H1 (cell line): ENCODE measurements around the gene FJX1. TPM values are rescaled to one million over a fixed set of nuclear protein-coding genes. Genes with fewer than 3 reads are reported as not detected.

ENCODE experiments used
- CTCF ChIA-PET: fragments of 300-600 bp; sonication (Branson Sonifier 250); formaldehyde crosslinking; loops from one replicate; lab custom pipeline; 2021; ENCODE audit not compliant: partially characterized antibody; lab: Charles Lee
- POLR2A ChIA-PET: fragments of 300-600 bp; sonication (Branson Sonifier 250); formaldehyde crosslinking; loops from one replicate; lab custom pipeline; 2021; ENCODE audit warnings: inconsistent platforms; ENCODE audit not compliant: partially characterized antibody; lab: Charles Lee
- DNase-seq, 2 experiments: peaks; one replicate each; pipeline versions ENCODE4 v3.0.0 to v3.0.0-alpha.2; 2010 to 2022; ENCODE audit warnings: low spot score in 2 of 2, low read depth in 1 of 2, mixed read lengths in 1 of 2
- FAIRE-seq: peaks from 2 replicates; lab custom pipeline; 2011; peaks lifted over from hg19 to GRCh38; lab: Jason Lieb, UNC
- H2AFZ ChIP-seq: 2 replicates; pipeline ENCODE4 v1.8.1; 2012; ENCODE audit warnings: low read length, inconsistent platforms
- H2AK5ac ChIP-seq: 2 replicates; pipeline ENCODE4 v1.6.1; 2013; ENCODE audit warnings: low read depth, low read length
- H2BK120ac ChIP-seq: replicated peaks from 2 replicates; pipeline ENCODE3; 2013; ENCODE audit warnings: low read depth, low read length, inconsistent platforms
- H2BK12ac ChIP-seq: 2 replicates; pipeline ENCODE4 v1.6.1; 2013; ENCODE audit warnings: low read depth, low read length
- H2BK15ac ChIP-seq: 2 replicates; pipeline ENCODE4 v1.6.1; 2013; ENCODE audit warnings: low read length
- H2BK20ac ChIP-seq: 2 replicates; pipeline ENCODE4 v1.6.1; 2013; ENCODE audit warnings: low read length
- H2BK5ac ChIP-seq: 2 replicates; pipeline ENCODE4 v1.6.1; 2013; ENCODE audit warnings: low read depth, low read length
- H3K14ac ChIP-seq: 2 replicates; pipeline ENCODE4 v1.6.1; 2013; ENCODE audit warnings: inconsistent platforms; ENCODE audit not compliant: insufficient read length
- H3K18ac ChIP-seq: 2 replicates; pipeline ENCODE4 v1.6.1; 2013; ENCODE audit warnings: low read length; ENCODE audit errors: extremely low read depth
- H3K23ac ChIP-seq: 2 replicates; pipeline ENCODE4 v1.6.1; 2013; ENCODE audit warnings: inconsistent platforms; ENCODE audit not compliant: insufficient read length
- H3K23me2 ChIP-seq: 2 replicates; pipeline ENCODE4 v1.6.1; 2013; ENCODE audit warnings: low read depth, low read length
- H3K27ac ChIP-seq: 2 replicates; pipeline ENCODE4 v1.6.1; 2011; ENCODE audit warnings: low read depth, low read length, inconsistent platforms
- H3K27me3 ChIP-seq, 4 experiments: replicated peaks in 1 of 4; 1 replicate in 1 of 4; 2 replicates in 3 of 4; pipeline versions ENCODE4 v1.6.1 to v1.8.1; 2011 to 2013; ENCODE audit warnings: low read length in 3 of 4, mild to moderate bottlenecking in 3 of 4, inconsistent platforms in 2 of 4, mixed read lengths in 2 of 4, moderate library complexity in 1 of 4; ENCODE audit not compliant: control insufficient read depth in 3 of 4, insufficient read depth in 3 of 4; ENCODE audit errors: extremely low read depth in 1 of 4
- H3K36me3 ChIP-seq, 4 experiments: 2 replicates each; pipeline versions ENCODE4 v1.6.1 to v1.8.1; 2011 to 2013; ENCODE audit warnings: mild to moderate bottlenecking in 4 of 4, low read length in 3 of 4, moderate library complexity in 2 of 4, control low read depth in 1 of 4, inconsistent platforms in 1 of 4; ENCODE audit not compliant: insufficient read depth in 4 of 4, control insufficient read depth in 2 of 4
- H3K4ac ChIP-seq: replicated peaks from 2 replicates; pipeline ENCODE3; 2013; ENCODE audit warnings: low read length, low read depth, mixed read lengths, inconsistent platforms; ENCODE audit not compliant: insufficient read length
- H3K4me1 ChIP-seq, 4 experiments: replicated peaks in 1 of 4; 1 replicate in 1 of 4; 2 replicates in 3 of 4; pipeline versions ENCODE4 v1.6.1 to v1.8.1; 2011 to 2013; ENCODE audit warnings: low read length in 3 of 4, inconsistent platforms in 2 of 4, mixed read lengths in 1 of 4; ENCODE audit not compliant: insufficient read depth in 4 of 4, control insufficient read depth in 3 of 4
- H3K4me2 ChIP-seq, 2 experiments: 2 replicates each; pipeline versions ENCODE4 v1.6.1 to v1.8.1; 2011 to 2013; ENCODE audit warnings: low read depth in 2 of 2, low read length in 2 of 2, control low read depth in 1 of 2, inconsistent platforms in 1 of 2, mild to moderate bottlenecking in 1 of 2; ENCODE audit not compliant: insufficient read depth in 1 of 2
- H3K4me3 ChIP-seq, 4 experiments: fragments of 200-600, 300-600 bp in 1 of 4; sonication (generic), shearing (Covaris generic), sonication (Bioruptor Twin) in 1 of 4; 2 replicates each; pipeline versions ENCODE4 v1.5.1 to v1.8.1; 2011 to 2016; ENCODE audit warnings: low read length in 4 of 4, low read depth in 3 of 4, control low read depth in 2 of 4, inconsistent platforms in 2 of 4, mild to moderate bottlenecking in 2 of 4, mixed read lengths in 1 of 4, moderate library complexity in 1 of 4; ENCODE audit not compliant: insufficient read depth in 2 of 4; ENCODE audit errors: extremely low read depth in 1 of 4
- H3K56ac ChIP-seq: replicated peaks from 2 replicates; pipeline ENCODE3; 2013; ENCODE audit warnings: low read depth, mild to moderate bottlenecking, mixed read lengths, low read length, inconsistent platforms; ENCODE audit not compliant: insufficient read length
- H3K79me1 ChIP-seq: 2 replicates; pipeline ENCODE4 v1.6.1; 2013; ENCODE audit warnings: low read depth, low read length, control low read depth
- H3K79me2 ChIP-seq, 2 experiments: 2 replicates each; pipeline versions ENCODE4 v1.6.1 to v1.8.1; 2012 to 2013; ENCODE audit warnings: low read length in 2 of 2, mild to moderate bottlenecking in 2 of 2, inconsistent platforms in 1 of 2; ENCODE audit not compliant: insufficient read depth in 2 of 2, control insufficient read depth in 1 of 2
- H3K9ac ChIP-seq, 4 experiments: replicated peaks in 1 of 4; 1 replicate in 1 of 4; 2 replicates in 3 of 4; pipeline versions ENCODE4 v1.6.1 to v1.8.1; 2011 to 2013; ENCODE audit warnings: low read depth in 3 of 4, low read length in 3 of 4, control low read depth in 2 of 4, mild to moderate bottlenecking in 2 of 4, moderate library complexity in 2 of 4, inconsistent platforms in 1 of 4; ENCODE audit errors: extremely low read depth in 1 of 4
- H3K9me3 ChIP-seq, 2 experiments: 2 replicates each; pipeline versions ENCODE4 v1.6.1 to v1.8.1; 2012 to 2013; ENCODE audit warnings: mild to moderate bottlenecking in 2 of 2, moderate library complexity in 2 of 2, control low read depth in 1 of 2, inconsistent platforms in 1 of 2, low read depth in 1 of 2, low read length in 1 of 2, mixed read lengths in 1 of 2; ENCODE audit not compliant: insufficient read depth in 2 of 2
- H4K20me1 ChIP-seq, 2 experiments: replicated peaks in 1 of 2; 2 replicates each; pipeline versions ENCODE3 to v1.8.1; 2011 to 2013; ENCODE audit warnings: inconsistent platforms in 2 of 2, low read length in 2 of 2, mild to moderate bottlenecking in 1 of 2; ENCODE audit not compliant: insufficient read depth in 2 of 2, control insufficient read depth in 1 of 2
- H4K5ac ChIP-seq: 2 replicates; pipeline ENCODE4 v1.6.1; 2013; ENCODE audit warnings: low read length, low read depth, mixed read lengths, inconsistent platforms; ENCODE audit not compliant: insufficient read length
- H4K8ac ChIP-seq: 2 replicates; pipeline ENCODE4 v1.8.0; 2013; ENCODE audit warnings: mild to moderate bottlenecking, moderate library complexity, low read length, inconsistent platforms; ENCODE audit not compliant: insufficient read depth; ENCODE audit errors: extremely low read depth
- H4K91ac ChIP-seq: replicated peaks from 2 replicates; pipeline ENCODE3; 2013; ENCODE audit warnings: low read length, mixed read lengths, inconsistent platforms; ENCODE audit not compliant: insufficient read length
- HDAC2 ChIP-seq, 2 experiments: fragments of 300-600 bp in 1 of 2; sonication (generic) in 1 of 2; IDR thresholded peaks; 2 replicates each; pipeline ENCODE4 v1.6.1; 2011 to 2012; ENCODE audit warnings: low read depth in 2 of 2, low read length in 2 of 2, mild to moderate bottlenecking in 2 of 2, moderate library complexity in 2 of 2, borderline replicate concordance in 1 of 2, inconsistent platforms in 1 of 2
- SIRT6 ChIP-seq: IDR thresholded peaks from one replicate; pipeline ENCODE4 v1.7.1; 2012; ENCODE audit warnings: low read length, inconsistent platforms
- WGBS, 2 experiments: shearing (Covaris generic) in 1 of 2; methylation state at CpG; one replicate each; pipeline versions ENCODE4 v1.1.6 to v1.1.7; 2013 to 2015; ENCODE audit warnings: low lambda C conversion rate in 2 of 2, mixed read lengths in 2 of 2, inconsistent platforms in 1 of 2, low coverage in 1 of 2, missing lambda C conversion rate in 1 of 2; ENCODE audit not compliant: insufficient replicate concordance in 2 of 2, insufficient coverage in 1 of 2, insufficient read length in 1 of 2; ENCODE audit errors: extremely low coverage in 1 of 2, missing lambda C conversion rate in 1 of 2; 5-methylcytosine and 5-hydroxymethylcytosine counted together
- polyA plus RNA-seq, 7 experiments: library from polyadenylated mRNA; depleted of rRNA in 3 of 7; stranded (reverse) in 5 of 7; unstranded in 2 of 7; fragments of >200 nt in 5 of 7; fragments of 200-250 nt in 2 of 7; gene quantifications; 1 replicate in 5 of 7; 2 replicates in 1 of 7; 4 replicates in 1 of 7; pipeline versions ENCODE4 v1.2.1 to v1.2.3, GENCODE V29; 2011 to 2013; ENCODE audit warnings: missing spikeins in 2 of 7, mixed read lengths in 2 of 7
- total RNA-seq: library from RNA; stranded (reverse); fragmentation: NEBNext Ultra II Directional; extraction: Animal tissue kit (Norgen Biotek cat#: 25700); gene quantifications from 2 replicates; pipeline ENCODE4 v1.2.1, GENCODE V29; 2021

FJX1 gene
- total and polyA plus RNA-seq, 2 of the 8 experiments (the other 6 are each of a cell fraction or from before 2014, with no cell fraction given), result 6.3 to 13.3 TPM

- Histone ChIP-seq H3K36me3 (no peaks in the 10 kb centered on the region), H3K4ac (no peak overlapping the region), H3K79me1 (no peaks in the 10 kb centered on the region), H4K91ac (no peak overlapping the region), H4K8ac (no peak overlapping the region), H4K5ac (no peak overlapping the region), H3K23me2 (peaks cover 11% of the 10 kb centered on the region; the same call in 1 of the 2 replicates), H2AFZ (no peak overlapping the region), H4K20me1 (no peaks in the 10 kb centered on the region), H3K56ac (no peak overlapping the region), H3K4me1 (peaks cover 0 to 16% (median 5%) of the 10 kb centered on the region in 4 experiments; a peak in 4 of 7 replicates), H3K14ac (no peak overlapping the region), H3K9ac (no peak overlapping the region), H2BK20ac (no peak overlapping the region), H2BK120ac (no peak overlapping the region), H3K79me2 (no peaks in the 10 kb centered on the region), H3K27ac (no peak overlapping the region), H2AK5ac (no peak overlapping the region), H2BK5ac (no peak overlapping the region), H3K4me3 (no peak overlapping the region), H3K9me3 (peaks cover under 1 to 3% of the 10 kb centered on the region in 2 experiments; a peak in 1 of 4 replicates), H2BK15ac (no peak overlapping the region), H3K27me3 (peaks cover 0 to 31% (median 17%) of the 10 kb centered on the region in 4 experiments; a peak in 6 of 7 replicates), H3K18ac (no peak overlapping the region), H3K4me2 (no peak overlapping the region), H2BK12ac (no peak overlapping the region), H3K23ac (no peak overlapping the region)
- ChIA-PET POLR2A (interaction anchor here (0.9 kb wide), 1 partner anchor 18 kb away, joined by 3 read pairs; no protein-coding TSS in a partner anchor), CTCF (interaction anchor here (0.7 to 1.6 kb wide), 4 partner anchors 137 to 608 kb away, joined by 3 to 6 read pairs (median 4); no protein-coding TSS in a partner anchor)
- TF ChIP-seq HDAC2 (IDR thresholded peaks at IDR 0.05; ENCODE audit: borderline replicate concordance in 1 of 2, low read depth in 2 of 2, low read length in 2 of 2) (no peak), SIRT6 (no peak)
- DNase-seq (no peak), FAIRE-seq (no peak)
- WGBS, 2 experiments, result 85% methylated on average over 3 of the region's 3 CpGs; no CpG with 5 or more reads in 1 of the 2 experiments
These were observed 40.0 kb downstream of the FJX1 start for GRCh38 chr11:35658020-35658948.
